Neural cell (in vitro differentiated cells): ENCODE data around the gene OR52A5.

Source experiments
- EP300 ChIP-seq: fragments of 450-650 bp; conservative IDR thresholded peaks from 2 replicates; pipeline ENCODE4 v1.6.1; 2014; ENCODE audit warnings: antibody characterized with exemption, mild to moderate bottlenecking, moderate library complexity; ENCODE audit not compliant: poor library complexity, severe bottlenecking
- EZH2 ChIP-seq: fragments of 200-600, 300-800 bp; shearing (Covaris generic), sonication (generic); IDR thresholded peaks from 2 replicates; pipeline ENCODE4 v1.6.1; 2014; ENCODE audit warnings: antibody characterized with exemption, low read length, borderline replicate concordance, mild to moderate bottlenecking; ENCODE audit not compliant: insufficient read depth, poor library complexity, severe bottlenecking
- MXI1 ChIP-seq: fragments of 450-650 bp; conservative IDR thresholded peaks from 2 replicates; pipeline ENCODE4 v1.6.1; 2014; ENCODE audit warnings: antibody characterized with exemption, mild to moderate bottlenecking; ENCODE audit not compliant: poor library complexity, severe bottlenecking
- RAD21 ChIP-seq: fragments of 450-650 bp; conservative IDR thresholded peaks from 2 replicates; pipeline ENCODE4 v1.6.1; 2014; ENCODE audit warnings: antibody characterized with exemption, mild to moderate bottlenecking, moderate library complexity
- TF ChIP-seq, protein P1 (sequence below): fragments of 450-650 bp; IDR thresholded peaks from 2 replicates; pipeline ENCODE4 v1.5.1; 2014; ENCODE audit warnings: antibody characterized with exemption, mild to moderate bottlenecking, moderate library complexity; ENCODE audit not compliant: poor library complexity, severe bottlenecking
- TF ChIP-seq, protein P2 (sequence below): IDR thresholded peaks from 2 replicates; pipeline ENCODE4 v1.6.1; 2012; ENCODE audit warnings: borderline replicate concordance

DNA sequence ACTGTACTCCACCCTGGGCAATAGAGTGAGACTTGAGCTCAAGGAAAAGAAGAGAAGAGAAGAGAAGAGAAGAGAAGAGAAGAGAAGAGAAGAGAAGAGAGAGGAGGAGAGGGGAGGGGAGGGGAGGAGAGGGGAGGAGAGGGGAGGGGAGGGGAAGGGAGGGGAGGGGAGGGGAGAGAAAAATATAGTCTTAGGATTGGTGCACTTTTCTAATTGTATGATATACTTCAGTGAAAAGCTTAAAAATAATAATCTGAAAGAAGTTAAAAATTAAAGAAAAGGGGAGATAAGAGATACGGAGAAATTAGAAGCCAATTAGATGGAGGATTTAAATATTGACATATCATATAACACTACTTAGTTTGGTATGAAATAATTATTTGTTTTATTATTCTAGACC is 19.3 kb downstream of the OR52A5 start:
- TF ChIP-seq, protein P1, sequence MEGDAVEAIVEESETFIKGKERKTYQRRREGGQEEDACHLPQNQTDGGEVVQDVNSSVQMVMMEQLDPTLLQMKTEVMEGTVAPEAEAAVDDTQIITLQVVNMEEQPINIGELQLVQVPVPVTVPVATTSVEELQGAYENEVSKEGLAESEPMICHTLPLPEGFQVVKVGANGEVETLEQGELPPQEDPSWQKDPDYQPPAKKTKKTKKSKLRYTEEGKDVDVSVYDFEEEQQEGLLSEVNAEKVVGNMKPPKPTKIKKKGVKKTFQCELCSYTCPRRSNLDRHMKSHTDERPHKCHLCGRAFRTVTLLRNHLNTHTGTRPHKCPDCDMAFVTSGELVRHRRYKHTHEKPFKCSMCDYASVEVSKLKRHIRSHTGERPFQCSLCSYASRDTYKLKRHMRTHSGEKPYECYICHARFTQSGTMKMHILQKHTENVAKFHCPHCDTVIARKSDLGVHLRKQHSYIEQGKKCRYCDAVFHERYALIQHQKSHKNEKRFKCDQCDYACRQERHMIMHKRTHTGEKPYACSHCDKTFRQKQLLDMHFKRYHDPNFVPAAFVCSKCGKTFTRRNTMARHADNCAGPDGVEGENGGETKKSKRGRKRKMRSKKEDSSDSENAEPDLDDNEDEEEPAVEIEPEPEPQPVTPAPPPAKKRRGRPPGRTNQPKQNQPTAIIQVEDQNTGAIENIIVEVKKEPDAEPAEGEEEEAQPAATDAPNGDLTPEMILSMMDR, result no peak
- no peak for TF ChIP-seq EP300
- TF ChIP-seq RAD21, result no peak
- TF ChIP-seq EZH2, result no peak
- TF ChIP-seq, protein P2, sequence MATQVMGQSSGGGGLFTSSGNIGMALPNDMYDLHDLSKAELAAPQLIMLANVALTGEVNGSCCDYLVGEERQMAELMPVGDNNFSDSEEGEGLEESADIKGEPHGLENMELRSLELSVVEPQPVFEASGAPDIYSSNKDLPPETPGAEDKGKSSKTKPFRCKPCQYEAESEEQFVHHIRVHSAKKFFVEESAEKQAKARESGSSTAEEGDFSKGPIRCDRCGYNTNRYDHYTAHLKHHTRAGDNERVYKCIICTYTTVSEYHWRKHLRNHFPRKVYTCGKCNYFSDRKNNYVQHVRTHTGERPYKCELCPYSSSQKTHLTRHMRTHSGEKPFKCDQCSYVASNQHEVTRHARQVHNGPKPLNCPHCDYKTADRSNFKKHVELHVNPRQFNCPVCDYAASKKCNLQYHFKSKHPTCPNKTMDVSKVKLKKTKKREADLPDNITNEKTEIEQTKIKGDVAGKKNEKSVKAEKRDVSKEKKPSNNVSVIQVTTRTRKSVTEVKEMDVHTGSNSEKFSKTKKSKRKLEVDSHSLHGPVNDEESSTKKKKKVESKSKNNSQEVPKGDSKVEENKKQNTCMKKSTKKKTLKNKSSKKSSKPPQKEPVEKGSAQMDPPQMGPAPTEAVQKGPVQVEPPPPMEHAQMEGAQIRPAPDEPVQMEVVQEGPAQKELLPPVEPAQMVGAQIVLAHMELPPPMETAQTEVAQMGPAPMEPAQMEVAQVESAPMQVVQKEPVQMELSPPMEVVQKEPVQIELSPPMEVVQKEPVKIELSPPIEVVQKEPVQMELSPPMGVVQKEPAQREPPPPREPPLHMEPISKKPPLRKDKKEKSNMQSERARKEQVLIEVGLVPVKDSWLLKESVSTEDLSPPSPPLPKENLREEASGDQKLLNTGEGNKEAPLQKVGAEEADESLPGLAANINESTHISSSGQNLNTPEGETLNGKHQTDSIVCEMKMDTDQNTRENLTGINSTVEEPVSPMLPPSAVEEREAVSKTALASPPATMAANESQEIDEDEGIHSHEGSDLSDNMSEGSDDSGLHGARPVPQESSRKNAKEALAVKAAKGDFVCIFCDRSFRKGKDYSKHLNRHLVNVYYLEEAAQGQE, result no peak
- TF ChIP-seq MXI1, result no peak
